A549 treated with Mapracorat at 1 μM for 4 hours (cell line): Measurements from ENCODE around the gene CABP2. TPM values are rescaled to one million over a fixed set of nuclear protein-coding genes. Genes with fewer than 3 reads are reported as not detected.

ENCODE experiments used
- total RNA-seq: library from RNA; stranded (reverse); fragments of 200-300 nt; extraction: Qiagen RNA extraction; gene quantifications from 5 replicates; pipeline ENCODE4 v1.2.3, GENCODE V29; 2022

The CABP2 gene
- not detected in 5 replicates for total RNA-seq

DNA sequence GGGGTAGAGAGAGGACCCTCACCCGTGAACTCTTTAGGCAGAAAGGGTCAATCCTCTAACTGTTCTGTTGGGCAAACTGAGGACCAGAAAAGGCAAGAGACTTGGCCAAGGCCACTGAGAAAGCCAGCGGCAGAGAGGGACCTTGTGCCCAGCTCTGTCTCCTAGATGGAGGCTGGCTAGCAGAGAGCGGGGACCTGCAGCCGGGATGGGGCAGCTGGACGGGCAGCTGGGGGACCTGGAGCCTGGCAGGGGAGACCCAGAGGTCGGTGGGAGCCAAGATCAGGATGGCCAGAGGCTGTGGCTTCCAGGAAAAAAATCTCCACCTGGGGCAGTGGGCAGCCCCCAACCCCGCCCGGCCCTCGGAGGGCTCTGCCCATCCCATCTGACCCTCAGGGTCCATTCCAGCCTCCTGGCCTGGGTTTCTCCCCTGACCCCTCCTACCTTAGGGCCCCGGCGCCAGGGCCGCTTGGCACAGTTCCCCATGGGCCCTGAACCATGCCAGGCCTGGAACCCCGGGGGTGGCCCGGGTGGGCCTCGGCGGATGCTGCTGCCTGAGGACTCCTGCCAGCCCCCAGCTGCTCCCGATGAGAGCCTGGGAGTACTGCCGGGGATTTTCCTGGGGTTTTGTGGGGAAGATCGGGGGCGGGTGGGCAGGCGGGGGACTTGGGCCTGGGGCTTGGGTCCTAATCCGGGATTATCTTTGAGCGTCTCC, at the start of gene CABP2:
Gene CABP2 (minus strand): TSS at position 603 of the 712 bp plus-strand sequence. CDS start 120 bp downstream, at position 483.

DNA sequence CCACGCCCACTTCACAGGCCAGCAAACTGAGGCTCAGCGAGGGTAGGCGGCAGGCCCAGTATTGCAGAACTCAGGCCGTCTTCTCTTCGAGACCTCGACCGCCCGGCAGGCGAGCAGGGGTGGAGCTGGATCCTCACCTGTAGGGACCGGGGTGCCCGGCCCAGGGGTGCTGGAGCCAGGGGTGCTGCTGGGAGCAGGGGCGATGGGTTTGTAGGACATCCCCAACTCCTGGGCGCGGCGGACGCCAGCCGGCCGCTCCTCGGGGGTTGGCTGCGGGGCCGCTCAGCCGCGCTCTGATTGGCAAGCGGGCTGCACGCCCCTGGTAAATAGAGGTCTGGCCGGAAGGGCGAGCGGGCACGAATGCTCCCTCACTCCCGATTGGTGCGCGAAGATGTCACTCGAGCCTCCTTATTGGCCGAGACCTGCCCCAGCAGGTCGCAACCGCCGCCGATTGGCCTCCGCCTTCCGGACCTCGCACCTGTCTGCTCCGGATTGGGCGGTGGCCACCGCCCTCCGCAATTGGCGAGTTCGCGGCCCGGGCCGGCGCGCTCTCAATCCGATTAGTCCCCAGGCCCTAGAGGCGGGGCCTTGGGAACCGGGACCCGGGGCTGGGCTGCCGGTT, 15.3 kb downstream of the CABP2 start, which contains the start of gene CDK2AP2:
Gene CDK2AP2 (minus strand): TSS at position 299 of the 622 bp plus-strand sequence. CDS start 80 bp downstream, at position 219.

DNA sequence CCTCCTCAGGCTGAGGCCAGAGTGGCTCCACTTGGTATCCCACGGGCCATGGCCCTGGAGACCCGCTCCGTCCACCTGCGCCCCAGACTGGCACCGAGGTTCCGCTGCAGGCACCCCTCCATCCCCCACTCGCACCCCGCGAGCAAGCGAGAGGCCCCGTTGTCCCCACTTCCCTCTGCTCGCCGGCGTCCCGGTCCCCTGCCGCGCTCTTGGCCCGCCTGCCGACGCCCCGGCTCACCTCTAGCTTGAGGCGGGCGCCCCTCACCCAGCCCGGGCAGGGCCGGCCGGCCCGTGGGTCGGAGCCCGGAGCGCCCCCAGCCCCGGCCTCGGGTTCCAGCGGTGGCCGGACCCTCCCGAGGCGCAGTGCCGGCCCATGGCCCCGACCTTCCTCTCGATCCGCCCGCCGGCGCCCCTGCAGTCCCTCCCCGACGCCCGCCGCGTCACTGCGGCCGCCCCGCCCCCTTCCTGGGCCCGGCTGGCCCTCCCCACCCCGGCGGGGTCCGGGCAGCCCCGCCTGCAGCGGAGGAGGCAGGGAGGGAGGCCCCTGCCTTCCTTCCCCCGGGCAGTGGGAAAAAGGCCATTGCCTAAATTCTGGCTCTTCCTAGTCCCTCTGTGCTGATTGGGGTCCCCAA, 18.2 kb downstream of the CABP2 start, which contains the start of gene PITPNM1:
Gene PITPNM1 (minus strand): TSS at position 414 of the 632 bp plus-strand sequence. CDS start 1,183 bp downstream, outside the sequence.

DNA sequence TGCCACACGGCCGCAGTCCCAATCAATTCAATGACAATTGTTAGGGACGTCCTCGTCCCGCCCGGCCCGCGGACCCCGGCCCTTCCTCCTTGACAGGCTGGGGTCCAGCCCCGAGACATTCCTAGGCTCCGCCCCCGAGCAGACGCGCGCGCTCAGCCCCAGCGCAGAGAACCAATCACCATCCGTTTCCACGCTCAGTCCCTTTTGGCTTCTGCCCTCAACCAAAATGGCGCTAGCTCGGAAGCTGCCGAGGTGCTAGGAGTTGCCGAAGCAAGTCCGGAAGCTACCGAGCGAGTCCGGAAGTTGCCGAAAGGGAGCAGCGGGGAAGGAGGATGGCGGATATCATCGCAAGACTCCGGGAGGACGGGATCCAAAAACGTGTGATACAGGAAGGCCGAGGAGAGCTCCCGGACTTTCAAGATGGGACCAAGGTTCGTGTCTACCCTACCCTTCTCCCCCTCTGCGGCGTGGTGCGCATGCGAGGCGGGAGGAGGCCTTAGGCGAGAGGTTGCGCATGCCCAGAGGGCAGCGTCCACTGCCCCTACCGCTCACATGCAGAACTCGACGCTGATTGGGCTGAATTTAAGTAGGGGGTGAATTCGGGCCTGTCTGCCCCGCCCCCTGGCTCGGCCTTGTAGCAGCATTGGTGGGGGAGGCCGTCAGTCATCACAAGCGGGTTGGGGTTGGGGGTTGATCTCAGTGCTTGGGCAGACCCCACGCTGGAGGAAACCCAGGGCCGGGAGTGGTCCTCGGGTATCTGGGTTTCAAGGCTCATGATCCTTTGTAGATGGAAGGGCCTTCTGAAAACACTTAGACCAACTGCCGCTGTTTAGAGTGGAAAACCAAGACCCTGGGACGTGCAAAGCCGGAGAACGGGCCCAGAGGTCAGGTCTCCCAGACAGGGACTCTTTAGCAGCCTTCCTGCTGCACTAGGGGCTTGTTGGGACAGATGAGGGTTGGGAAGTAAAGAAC, 40.1 kb downstream of the CABP2 start, which contains the start of gene AIP:
Gene AIP (plus strand): TSS at position 200 of the 972 bp plus-strand sequence. CDS start 133 bp downstream, at position 333.

Other genes with a start within 250 kb of the CABP2 start
- gene ANKRD13D, start 234.1 kb downstream of the CABP2 start, total RNA-seq, result 19.3 to 28.6 TPM (median 26.2 TPM) in 5 replicates
- gene SSH3, start 219.9 kb downstream of the CABP2 start, total RNA-seq, result 16.2 to 30.3 TPM (median 25.0 TPM) in 5 replicates
- 192 to 233 TPM (median 214 TPM) in 5 replicates for gene POLD4, start 169.9 kb downstream of the CABP2 start, total RNA-seq
- gene CLCF1, start 149.8 kb downstream of the CABP2 start, total RNA-seq, result 33.6 to 42.2 TPM (median 40.3 TPM) in 5 replicates
- gene RAD9A, start 131.5 kb downstream of the CABP2 start, total RNA-seq, result 21.8 to 35.3 TPM (median 28.7 TPM) in 5 replicates
- 266 to 289 TPM (median 280 TPM) in 5 replicates for gene PPP1CA, start 121.6 kb downstream of the CABP2 start, total RNA-seq
- 0.05 to 0.11 TPM (median 0.07 TPM) in 4 of 5 replicates, not detected in the other for gene TBC1D10C, start 119.4 kb downstream of the CABP2 start, total RNA-seq
- gene CARNS1, start 107.8 kb downstream of the CABP2 start, total RNA-seq, result 0.08 to 0.21 TPM (median 0.13 TPM) in 5 replicates
- gene RPS6KB2, start 95.0 kb downstream of the CABP2 start, total RNA-seq, result 39.1 to 52.9 TPM (median 48.1 TPM) in 5 replicates
- 0.24 to 0.72 TPM (median 0.29 TPM) in 4 of 5 replicates, not detected in the other for gene PTPRCAP, start 85.8 kb downstream of the CABP2 start, total RNA-seq
- gene CORO1B, start 80.0 kb downstream of the CABP2 start, total RNA-seq, result 49.3 to 62.5 TPM (median 58.8 TPM) in 5 replicates
- 0.15 TPM in 1 of 5 replicates, not detected in the others for gene GPR152, start 70.7 kb downstream of the CABP2 start, total RNA-seq
- gene CABP4, start 68.1 kb downstream of the CABP2 start, total RNA-seq, result not detected in 5 replicates
- 50.3 to 69.2 TPM (median 65.5 TPM) in 5 replicates for gene TMEM134, start 54.2 kb downstream of the CABP2 start, total RNA-seq
- gene AIP, start 40.4 kb downstream of the CABP2 start, total RNA-seq, result 36.9 to 47.3 TPM (median 45.7 TPM) in 5 replicates
- 32.0 to 48.9 TPM (median 39.8 TPM) in 5 replicates for gene PITPNM1, start 18.1 kb downstream of the CABP2 start, total RNA-seq
- 57.9 to 85.6 TPM (median 80.6 TPM) in 5 replicates for gene CDK2AP2, start 15.3 kb downstream of the CABP2 start, total RNA-seq
- gene GSTP1, start 60.4 kb upstream of the CABP2 start, total RNA-seq, result 1,477 to 1,695 TPM (median 1,644 TPM) in 5 replicates
- 144 to 155 TPM (median 149 TPM) in 5 replicates for gene NDUFV1, start 83.5 kb upstream of the CABP2 start, total RNA-seq
- 7.1 to 14.5 TPM (median 14.0 TPM) in 5 replicates for gene NUDT8, start 106.5 kb upstream of the CABP2 start, total RNA-seq
- gene TBX10, start 116.3 kb upstream of the CABP2 start, total RNA-seq, result not detected in 5 replicates
- gene ACY3, start 127.3 kb upstream of the CABP2 start, total RNA-seq, result 0.87 to 1.4 TPM (median 1.2 TPM) in 5 replicates
- not detected in 5 replicates for gene ALDH3B2, start 151.2 kb upstream of the CABP2 start, total RNA-seq